CD4-positive, alpha-beta T cell treated with Interferon alpha-2 for 1 hour (primary cell): ENCODE measurements around the gene SYT15B.
"Not testable (repeated sequence)": the region's sequence is repeated elsewhere in the genome, so short reads cannot be mapped to it uniquely, and the experiment has no call there.

ENCODE experiments used
- DNase-seq, 2 donors: peaks; one replicate each; pipeline ENCODE4 v3.0.0-alpha.2; 2020 to 2022

Gene SYT15B

GRCh38 chr10:47763554-47764175 is at the start of gene SYT15B:
TSS of gene SYT15B (minus strand) at chr10:47763592. CDS start at chr10:47762640, 952 bp downstream.
- DNase-seq: not testable (repeated sequence)

GRCh38 chr10:47779590-47779989 is 16.2 kb upstream of the SYT15B start:
- DNase-seq: not testable (repeated sequence)

GRCh38 chr10:47775361-47776231 is 12.2 kb upstream of the SYT15B start:
- not testable (repeated sequence) for DNase-seq

GRCh38 chr10:47770745-47771144 is 7.4 kb upstream of the SYT15B start:
- DNase-seq: not testable (repeated sequence)

GRCh38 chr10:47768578-47769115 is 5.3 kb upstream of the SYT15B start:
- DNase-seq: not testable (repeated sequence)

- DNase-seq: not testable (repeated sequence)
Measured at GRCh38 chr10:47768085-47768484, 4.7 kb upstream of the SYT15B start.

GRCh38 chr10:47767236-47767635 is 3.8 kb upstream of the SYT15B start:
- DNase-seq: not testable (repeated sequence)

GRCh38 chr10:47765232-47765631 is 1.8 kb upstream of the SYT15B start:
- DNase-seq: not testable (repeated sequence)

- not testable (repeated sequence) for DNase-seq
Measured at GRCh38 chr10:47762674-47763553, 478 bp downstream of the SYT15B start.

GRCh38 chr10:47758855-47759254 is 4.5 kb downstream of the SYT15B start:
- DNase-seq: not testable (repeated sequence)

- DNase-seq: not testable (repeated sequence)
Measured at GRCh38 chr10:47756169-47756568, 7.2 kb downstream of the SYT15B start.

- not testable (repeated sequence) for DNase-seq
Measured at GRCh38 chr10:47753871-47754270, 9.5 kb downstream of the SYT15B start.

- not testable (repeated sequence) for DNase-seq
Measured at GRCh38 chr10:47753176-47753575, 10.2 kb downstream of the SYT15B start.

- not testable (repeated sequence) for DNase-seq
Measured at GRCh38 chr10:47751821-47752220, 11.6 kb downstream of the SYT15B start.

- not testable (repeated sequence) for DNase-seq
Measured at GRCh38 chr10:47750360-47750759, 13.0 kb downstream of the SYT15B start.

- not testable (repeated sequence) for DNase-seq
Measured at GRCh38 chr10:47746780-47747376, 16.5 kb downstream of the SYT15B start.

- DNase-seq: not testable (repeated sequence)
Measured at GRCh38 chr10:47744881-47745280, 18.5 kb downstream of the SYT15B start.

- DNase-seq: peak; percentile 24 to 44
Measured at GRCh38 chr10:47743611-47744550, 19.5 kb downstream of the SYT15B start.

GRCh38 chr10:47740868-47741267 is 22.5 kb downstream of the SYT15B start:
- not testable (repeated sequence) for DNase-seq

- DNase-seq: not testable (repeated sequence)
Measured at GRCh38 chr10:47730911-47731310, 32.5 kb downstream of the SYT15B start.

- DNase-seq: not testable (repeated sequence)
Measured at GRCh38 chr10:47725740-47726139, 37.7 kb downstream of the SYT15B start.
